Measurements from ENCODE around the gene PTGES2.

DNA sequence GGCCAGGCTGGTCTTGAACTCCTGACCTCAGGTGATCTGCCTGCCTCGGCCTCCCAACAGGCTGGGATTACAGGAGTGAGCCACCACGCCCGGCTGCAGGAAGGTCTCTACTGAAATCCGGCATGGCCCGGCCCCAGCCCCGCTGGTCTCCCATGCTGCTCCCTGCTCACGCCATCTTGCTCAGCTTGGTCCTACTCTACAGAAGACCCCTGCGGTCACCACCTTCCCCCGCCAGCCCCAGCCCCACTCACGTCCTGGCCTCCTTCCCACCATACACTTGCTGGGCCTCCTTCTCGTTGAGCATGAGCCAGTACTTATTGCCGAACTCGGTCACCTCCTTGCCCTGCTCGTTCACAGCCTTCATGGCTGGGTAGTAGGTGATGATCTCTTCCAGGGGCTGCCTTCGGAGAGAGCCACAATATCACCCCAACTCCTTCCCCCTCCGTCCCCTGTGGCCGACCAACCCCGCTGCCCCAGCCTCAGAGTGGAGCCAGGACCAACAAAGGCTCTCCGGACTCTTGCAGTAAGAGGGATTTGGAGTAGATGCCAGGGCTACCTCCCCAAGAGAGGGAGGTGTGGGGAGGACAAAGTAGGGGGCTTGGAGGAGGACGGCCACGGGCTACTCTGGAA, 4.0 kb downstream of the PTGES2 start:
- no peak for TF ChIP-seq CTCF (IDR thresholded peaks at IDR 0.05)
- TF ChIP-seq POLR2A (IDR thresholded peaks at IDR 0.05; ENCODE audit: low read depth), result no peak
- TF ChIP-seq POLR2AphosphoS5 (IDR thresholded peaks at IDR 0.05), result no peak
